HEK293 (cell line): Measurements from ENCODE around the gene MBP.

Experiments used
- CTCF ChIP-seq: fragments of 450-650 bp; formaldehyde crosslinking; IDR thresholded peaks from 2 replicates; pipeline ENCODE4 v1.5.1; 2016; ENCODE audit warnings: missing biosample characterization, missing genetic modification characterization
- ZBTB49 ChIP-seq: fragments of 450-650 bp; formaldehyde crosslinking; IDR thresholded peaks from 2 replicates; pipeline ENCODE4 v1.5.1; 2016; ENCODE audit warnings: missing biosample characterization, missing genetic modification characterization, low read depth
- ZNF169 ChIP-seq: fragments of 450-650 bp; formaldehyde crosslinking; IDR thresholded peaks from 2 replicates; pipeline ENCODE4 v1.5.1; 2016; ENCODE audit warnings: missing biosample characterization, missing genetic modification characterization
- TF ChIP-seq, protein P1 (sequence below): fragments of 450-650 bp; formaldehyde crosslinking; IDR thresholded peaks from 2 replicates; pipeline ENCODE4 v1.5.1; 2016; ENCODE audit warnings: missing biosample characterization, missing genetic modification characterization

GRCh38 chr18:77098538-77099174, 33.9 kb downstream of the MBP start:
- no peak for TF ChIP-seq CTCF
- TF ChIP-seq ZNF169 (tag by site-specific recombination) = no peak
- TF ChIP-seq ZBTB49 (tag by site-specific recombination) = no peak
- TF ChIP-seq, protein P1, sequence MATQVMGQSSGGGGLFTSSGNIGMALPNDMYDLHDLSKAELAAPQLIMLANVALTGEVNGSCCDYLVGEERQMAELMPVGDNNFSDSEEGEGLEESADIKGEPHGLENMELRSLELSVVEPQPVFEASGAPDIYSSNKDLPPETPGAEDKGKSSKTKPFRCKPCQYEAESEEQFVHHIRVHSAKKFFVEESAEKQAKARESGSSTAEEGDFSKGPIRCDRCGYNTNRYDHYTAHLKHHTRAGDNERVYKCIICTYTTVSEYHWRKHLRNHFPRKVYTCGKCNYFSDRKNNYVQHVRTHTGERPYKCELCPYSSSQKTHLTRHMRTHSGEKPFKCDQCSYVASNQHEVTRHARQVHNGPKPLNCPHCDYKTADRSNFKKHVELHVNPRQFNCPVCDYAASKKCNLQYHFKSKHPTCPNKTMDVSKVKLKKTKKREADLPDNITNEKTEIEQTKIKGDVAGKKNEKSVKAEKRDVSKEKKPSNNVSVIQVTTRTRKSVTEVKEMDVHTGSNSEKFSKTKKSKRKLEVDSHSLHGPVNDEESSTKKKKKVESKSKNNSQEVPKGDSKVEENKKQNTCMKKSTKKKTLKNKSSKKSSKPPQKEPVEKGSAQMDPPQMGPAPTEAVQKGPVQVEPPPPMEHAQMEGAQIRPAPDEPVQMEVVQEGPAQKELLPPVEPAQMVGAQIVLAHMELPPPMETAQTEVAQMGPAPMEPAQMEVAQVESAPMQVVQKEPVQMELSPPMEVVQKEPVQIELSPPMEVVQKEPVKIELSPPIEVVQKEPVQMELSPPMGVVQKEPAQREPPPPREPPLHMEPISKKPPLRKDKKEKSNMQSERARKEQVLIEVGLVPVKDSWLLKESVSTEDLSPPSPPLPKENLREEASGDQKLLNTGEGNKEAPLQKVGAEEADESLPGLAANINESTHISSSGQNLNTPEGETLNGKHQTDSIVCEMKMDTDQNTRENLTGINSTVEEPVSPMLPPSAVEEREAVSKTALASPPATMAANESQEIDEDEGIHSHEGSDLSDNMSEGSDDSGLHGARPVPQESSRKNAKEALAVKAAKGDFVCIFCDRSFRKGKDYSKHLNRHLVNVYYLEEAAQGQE (tag by site-specific recombination) = no peak
